D341Med (cell line): ENCODE results near the gene AQP2.

Experiments
- DNase-seq: peaks from one replicate; pipeline ENCODE4 v3.0.0; 2012; ENCODE audit warnings: low spot score

AQP2 gene

GRCh38 chr12:49955899-49956662 lies 5.5 kb downstream of the AQP2 start:
- DNase-seq: no peak

DNA sequence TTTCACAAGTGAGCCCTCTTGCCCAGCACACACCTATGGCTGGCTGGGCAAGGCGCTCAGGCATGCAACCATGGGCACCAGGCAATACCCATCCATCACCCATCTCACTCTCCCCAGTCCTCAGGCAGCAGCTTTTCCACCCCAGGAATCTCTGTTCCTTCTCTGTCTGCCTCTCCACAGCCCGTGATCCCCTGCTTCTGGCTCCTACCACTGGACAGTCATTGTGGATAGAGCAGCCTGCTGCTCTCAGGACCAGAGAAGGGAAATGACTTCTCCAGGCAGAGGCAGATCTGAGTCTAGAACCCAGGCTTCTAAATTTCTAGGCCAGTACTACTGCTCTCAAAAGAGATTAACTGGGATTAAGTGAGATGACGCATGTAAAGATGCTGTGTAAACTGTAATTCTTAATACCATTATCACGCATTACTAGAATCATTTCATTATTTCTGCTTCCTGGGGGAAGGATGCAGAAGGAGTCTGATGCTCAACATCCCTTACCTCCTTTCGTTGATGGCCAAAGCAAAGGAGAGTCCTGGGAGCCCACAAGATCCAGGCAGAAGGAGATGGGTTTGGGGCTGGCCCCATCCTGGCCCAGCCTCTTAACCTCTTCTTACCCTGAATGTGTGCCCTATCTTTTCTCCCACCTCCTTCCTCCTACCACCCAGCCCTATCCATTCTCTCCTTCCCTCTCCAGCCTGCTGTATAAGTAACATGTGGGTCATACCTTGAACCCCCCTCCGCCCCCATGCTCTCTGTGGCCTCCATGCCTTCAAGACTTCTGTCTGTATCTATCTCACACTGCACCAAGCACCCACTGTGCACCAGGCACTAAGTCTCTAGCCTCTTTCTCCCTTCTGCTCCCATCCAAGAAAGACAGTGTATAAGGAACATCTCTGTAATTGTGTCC lies 6.4 kb downstream of the AQP2 start:
- DNase-seq: no peak

GRCh38 chr12:49957570-49957967 lies 7.0 kb downstream of the AQP2 start:
- no peak for DNase-seq

- DNase-seq: no peak
These were observed 9.3 kb downstream of the AQP2 start for GRCh38 chr12:49959685-49960473.

DNA sequence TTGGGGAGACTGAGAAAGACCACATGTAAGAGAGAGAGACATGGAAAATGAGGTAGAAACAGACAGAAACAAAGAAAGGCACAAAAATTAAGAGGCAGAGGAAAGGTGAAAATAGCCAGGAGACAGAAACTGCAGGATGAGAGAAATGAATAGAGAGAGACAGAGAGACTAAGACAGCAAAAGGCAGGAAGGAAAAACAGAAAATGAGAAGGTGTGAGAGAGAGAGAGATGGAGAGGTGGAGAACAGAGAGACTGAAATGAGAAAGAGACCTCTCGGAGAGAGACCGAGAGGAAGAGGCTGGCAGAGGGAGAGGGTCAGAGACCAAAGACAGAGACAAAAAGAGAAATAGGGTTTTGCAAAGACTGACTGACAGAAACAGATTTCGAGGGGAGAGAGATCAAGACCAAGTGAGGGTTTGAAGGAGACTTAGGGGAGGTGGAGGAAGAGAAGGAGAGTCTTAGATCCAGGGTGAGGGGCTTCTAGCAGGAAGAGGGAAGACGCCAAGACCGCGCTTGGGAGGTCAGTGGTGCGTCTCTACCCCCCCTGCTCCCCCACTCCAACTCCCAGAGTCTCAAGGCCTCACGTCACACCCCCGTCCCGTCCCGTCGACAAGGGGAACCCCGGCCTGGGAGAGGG lies 10.1 kb downstream of the AQP2 start:
- DNase-seq: no peak

DNA sequence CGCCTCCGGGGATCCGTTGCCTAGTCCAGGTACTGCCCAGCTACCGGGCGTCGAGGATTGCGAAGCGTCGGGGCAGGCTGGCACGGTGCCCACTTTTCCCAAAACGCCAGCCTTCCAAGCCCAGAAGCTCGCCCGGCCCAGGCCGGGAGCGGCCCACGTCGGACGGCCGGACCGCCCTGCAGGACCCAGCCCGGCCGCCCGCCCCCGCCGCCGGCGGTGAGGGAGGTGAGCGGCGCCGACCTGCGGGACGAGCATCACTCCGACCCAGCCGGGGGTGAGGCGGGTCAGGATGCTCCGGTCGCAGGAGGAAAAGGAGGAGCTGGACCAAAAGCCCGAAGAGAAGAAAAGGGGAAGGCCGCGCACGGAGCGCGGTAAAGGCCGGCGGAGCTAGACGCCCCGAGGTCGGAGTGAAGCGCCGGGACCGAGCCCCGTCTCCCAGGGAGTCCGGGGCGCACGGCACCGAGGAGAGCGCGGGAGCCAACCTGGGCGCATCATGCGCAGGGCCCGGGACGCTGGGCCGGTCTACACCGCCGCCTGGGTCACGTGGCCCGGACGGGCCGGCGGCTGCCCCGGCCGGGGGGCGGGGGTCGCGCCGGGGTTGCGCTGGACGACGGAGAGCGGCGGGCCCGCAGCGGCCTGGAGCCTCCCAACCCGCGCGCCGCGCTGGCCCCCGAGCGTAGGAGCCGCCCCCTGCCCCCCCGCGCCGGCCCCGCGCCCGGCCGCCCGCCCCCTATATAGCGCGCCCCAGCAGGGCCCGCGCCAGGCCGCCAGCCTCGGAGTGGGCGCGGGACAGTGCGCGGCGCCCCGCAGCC lies 10.8 kb downstream of the AQP2 start, which contains the start of gene AQP5:
TSS of gene AQP5 (plus strand) at position 762 of the 812 bp plus-strand sequence. CDS start 146 bp downstream, outside the sequence.
- no peak for DNase-seq

GRCh38 chr12:49961993-49962764 lies 11.6 kb downstream of the AQP2 start:
- DNase-seq: no peak

GRCh38 chr12:49962861-49963765 lies 12.6 kb downstream of the AQP2 start:
- DNase-seq: peak; percentile 53

DNA sequence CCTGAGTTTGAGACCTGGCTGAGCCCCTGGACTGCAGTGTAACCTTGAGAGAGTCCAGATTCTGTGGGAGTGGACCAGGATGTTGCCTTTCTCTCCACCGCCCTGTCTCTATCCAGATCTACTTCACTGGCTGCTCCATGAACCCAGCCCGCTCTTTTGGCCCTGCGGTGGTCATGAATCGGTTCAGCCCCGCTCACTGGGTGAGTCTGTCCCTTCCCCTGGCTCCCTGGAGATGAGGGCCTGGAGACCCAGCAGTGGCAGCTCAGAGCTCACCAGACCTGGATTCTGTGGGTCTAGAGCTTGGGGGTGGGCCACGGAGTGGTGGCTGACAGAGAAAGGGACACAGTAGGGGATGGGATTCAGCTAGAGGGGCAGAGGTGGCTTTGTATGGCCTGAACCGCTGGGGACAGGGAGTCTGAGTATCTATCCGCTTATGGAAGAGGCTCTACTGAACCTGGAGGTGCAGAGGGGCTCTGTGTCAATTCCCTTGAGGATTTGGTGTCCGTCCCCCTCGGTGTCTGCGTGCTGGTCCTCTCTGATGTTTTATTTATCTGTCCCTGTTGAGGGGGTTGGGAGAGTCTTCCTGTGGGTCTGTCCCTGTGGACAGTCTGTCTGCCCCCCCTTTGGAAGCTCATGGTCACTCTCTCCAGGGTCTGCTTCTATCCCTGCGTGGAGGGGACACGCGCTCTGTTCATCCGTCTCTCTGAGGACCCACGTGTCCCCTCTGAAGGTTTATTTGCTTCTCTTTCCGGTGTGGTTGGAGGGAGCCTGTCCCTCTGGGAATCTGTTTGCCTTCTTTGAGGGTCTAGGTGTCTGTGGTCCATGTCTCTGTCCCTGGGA lies 13.7 kb downstream of the AQP2 start:
- DNase-seq: no peak

DNA sequence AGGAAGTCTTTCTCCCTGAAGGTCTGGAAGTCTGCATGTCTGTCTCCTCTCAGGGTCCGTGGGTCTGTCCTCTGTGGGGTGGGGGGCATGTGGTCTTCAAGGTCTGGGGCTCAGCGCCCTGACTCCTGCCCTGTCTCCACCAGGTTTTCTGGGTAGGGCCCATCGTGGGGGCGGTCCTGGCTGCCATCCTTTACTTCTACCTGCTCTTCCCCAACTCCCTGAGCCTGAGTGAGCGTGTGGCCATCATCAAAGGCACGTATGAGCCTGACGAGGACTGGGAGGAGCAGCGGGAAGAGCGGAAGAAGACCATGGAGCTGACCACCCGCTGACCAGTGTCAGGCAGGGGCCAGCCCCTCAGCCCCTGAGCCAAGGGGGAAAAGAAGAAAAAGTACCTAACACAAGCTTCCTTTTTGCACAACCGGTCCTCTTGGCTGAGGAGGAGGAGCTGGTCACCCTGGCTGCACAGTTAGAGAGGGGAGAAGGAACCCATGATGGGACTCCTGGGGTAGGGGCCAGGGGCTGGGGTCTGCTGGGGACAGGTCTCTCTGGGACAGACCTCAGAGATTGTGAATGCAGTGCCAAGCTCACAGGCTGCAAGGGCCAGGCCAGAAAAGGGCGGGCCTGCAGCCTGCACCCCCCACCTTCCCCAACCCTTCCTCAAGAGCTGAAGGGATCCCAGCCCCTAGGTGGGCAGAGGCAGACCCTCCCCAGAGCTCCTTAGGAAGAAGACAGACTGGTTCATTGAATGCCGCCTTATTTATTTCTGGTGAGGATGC lies 14.5 kb downstream of the AQP2 start:
- no peak for DNase-seq

DNA sequence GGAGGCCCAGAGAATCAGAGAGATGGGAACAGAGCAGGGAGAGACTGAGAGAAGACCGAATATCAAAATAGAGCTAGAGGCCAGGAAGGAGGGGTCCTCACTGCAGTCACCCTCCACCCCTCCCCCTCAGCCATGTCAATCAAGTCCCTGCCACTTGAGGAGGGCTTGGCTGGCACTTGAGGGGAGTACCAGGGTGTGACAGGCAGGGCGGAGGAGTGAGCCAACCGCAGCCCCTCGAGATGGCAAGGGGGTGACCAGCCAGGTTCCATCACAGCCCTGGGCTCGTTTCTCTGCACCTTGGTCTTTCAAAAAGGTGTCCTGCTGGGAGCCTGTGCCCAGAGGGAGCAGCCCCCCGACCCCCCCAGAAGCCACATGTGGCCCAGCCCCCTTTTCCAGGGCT lies 15.3 kb downstream of the AQP2 start:
- DNase-seq: no peak

GRCh38 chr12:49966511-49967041 lies 16.0 kb downstream of the AQP2 start:
- DNase-seq: no peak

DNA sequence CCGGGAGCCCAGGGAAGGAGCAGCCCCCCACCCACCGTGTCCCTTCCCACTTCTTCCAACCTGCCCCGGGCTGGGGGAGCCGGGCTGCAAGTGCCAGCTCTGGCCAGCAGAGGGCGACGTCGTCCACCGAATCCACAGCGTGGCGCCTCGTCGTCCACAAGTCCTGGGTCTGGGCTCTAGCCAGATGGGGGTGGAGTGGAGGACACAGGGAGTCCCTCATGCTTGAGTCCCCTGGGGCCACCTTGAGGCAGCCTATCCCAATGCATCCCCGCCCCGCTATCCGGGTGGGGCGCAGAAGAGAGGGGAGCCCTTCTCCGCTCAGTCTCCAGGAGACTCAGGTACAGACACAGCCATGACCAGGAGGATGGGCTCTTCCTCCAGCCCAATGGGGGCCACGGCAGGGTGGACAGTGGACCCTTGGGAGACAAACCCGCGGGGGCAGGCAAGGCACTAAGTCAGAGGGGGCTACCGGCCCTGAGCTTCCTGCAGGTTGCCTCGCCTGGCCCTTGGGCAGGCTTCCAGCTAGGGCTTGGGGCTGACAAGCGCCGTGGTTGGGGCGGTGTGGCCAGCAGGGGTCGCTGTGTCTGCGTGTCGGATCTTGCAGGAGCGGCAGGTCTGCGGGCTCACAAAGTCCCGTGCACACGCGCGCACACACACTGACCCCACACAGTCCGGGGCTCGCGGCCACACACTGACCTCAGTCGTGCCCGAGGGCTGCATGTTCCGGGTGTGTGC lies 16.7 kb downstream of the AQP2 start:
- peak; percentile 95 for DNase-seq

- DNase-seq: no peak
These were observed 17.3 kb downstream of the AQP2 start for GRCh38 chr12:49967777-49968250.

DNA sequence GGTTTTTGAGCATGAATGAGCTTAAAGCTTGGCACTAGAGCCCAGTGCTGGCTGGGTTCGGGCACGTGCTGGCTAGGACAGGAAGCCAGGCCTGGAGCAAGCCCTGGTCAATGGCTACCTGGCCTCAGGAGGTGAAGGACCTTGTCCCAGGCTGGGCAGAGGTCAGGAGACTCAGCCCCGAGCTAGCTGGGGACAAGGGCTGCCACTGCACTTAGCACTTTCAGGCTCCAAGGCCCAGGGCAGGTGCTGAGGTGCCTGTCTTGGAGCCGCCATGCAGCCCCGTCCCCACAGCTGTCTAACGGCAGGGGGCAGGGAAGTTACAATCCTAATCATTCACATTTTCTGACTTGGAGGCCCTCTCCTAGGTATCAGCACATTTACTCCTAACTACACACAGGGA lies 17.9 kb downstream of the AQP2 start:
- no peak for DNase-seq

- no peak for DNase-seq
These were observed 18.5 kb downstream of the AQP2 start for GRCh38 chr12:49969027-49969426.
